Activated T-cell treated with anti-CD3 and anti-CD28 coated beads, Interleukin-2, amount 50 U/mL, for 48 hours (primary cell): ENCODE results near the gene THOC1.

Experiments used
- DNase-seq, 2 experiments: peaks; one replicate each; pipeline ENCODE4 v3.0.0-alpha.2; 2020

The THOC1 gene

DNA sequence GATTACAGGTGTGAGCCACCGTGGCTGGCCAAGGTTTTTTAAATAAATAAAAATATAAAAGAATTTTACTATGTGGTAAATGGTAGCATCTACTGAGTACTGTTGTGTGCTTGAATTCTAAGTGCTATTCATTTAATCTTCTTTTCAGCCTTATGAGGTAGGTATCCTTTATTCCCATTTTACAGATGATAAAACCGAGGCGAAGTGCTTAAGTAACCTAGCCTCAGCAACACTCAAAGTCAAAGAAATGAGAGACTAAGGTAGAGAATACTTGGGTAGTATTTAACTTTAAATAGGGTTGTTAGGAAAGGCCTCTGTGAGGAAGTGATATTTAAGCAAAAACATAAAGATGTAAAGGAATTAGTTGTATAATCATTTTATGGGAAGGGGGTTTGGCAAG lies 5.7 kb upstream of the THOC1 start:
- no peak for DNase-seq

- DNase-seq = no peak
Observed at GRCh38 chr18:272650-273049, 4.8 kb upstream of the THOC1 start.

DNA sequence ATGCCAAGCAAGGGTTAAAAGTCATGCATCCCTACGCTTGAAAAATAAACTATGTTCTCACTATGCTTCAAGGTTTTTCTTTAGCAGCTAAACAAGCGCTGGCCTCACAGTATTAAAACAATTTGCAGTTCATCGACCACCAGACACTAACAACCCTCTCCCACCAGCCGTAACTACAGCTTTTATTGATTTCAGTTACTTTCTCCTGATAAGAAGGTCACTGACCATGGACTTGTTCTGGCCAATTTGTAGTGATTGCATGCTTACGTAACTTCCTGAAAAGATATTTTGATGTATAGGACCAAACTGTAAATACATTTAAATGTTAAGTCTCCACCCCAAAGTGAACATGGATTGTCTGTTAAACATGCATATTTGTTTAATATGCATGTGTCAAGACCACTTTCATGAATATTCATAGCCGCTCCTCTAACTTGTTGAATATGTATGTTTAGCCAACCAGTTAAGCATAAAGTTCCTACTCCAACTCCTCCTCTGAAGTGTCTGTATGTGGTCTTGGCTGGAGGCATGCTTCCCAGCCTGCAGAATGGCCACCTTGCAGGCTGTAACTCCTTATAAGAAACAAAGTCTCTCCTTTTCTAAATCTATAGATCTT lies 1.7 kb upstream of the THOC1 start:
- no peak for DNase-seq

DNA sequence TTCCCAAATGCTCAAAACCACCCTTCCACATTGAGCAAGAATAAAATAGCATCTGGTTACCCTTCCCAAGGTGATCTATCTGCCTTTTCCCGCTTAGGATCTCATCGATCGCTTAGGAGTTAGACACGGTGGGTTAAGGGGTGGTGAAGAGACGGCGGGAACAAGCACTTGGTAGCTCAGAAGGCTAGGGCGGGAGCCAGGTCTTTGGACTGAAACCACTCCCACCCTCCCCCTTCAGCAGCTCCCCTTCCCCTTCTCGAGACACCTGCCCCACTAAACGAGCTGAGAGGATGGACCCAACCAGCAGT lies 513 bp downstream of the THOC1 start:
- DNase-seq = no peak

DNA sequence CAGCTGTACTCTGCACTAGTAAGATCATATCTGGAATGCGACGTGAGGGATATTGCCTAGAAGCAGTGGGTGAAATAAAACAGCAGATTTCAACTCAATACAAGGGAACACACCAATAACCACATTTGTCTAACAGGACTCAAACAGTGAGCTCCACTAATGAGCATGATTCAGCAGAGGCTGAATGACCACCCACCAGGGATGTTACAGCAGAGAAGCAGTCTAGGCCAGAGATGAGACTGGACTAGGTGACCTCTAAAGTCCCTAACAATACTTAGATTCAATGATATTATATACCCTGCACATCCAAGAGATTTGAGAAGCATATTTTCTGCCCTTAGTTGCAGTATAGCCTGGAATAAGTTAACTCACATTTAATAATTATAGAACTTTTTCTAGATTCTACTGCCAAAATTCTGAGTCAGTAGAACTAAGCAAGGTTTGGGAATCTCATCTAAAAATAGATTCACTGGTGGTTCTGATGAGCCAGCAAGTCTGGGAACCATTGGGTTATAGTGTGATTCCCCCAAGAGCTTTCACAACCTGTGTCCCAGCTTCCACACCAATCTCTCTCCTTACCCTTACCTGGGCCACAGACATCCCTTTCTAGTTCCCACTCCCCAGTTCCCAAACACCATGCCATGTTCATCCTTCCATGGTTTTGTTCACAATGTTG lies 6.3 kb downstream of the THOC1 start:
- no peak for DNase-seq

GRCh38 chr18:260547-260946 lies 7.3 kb downstream of the THOC1 start:
- no peak for DNase-seq

- no peak for DNase-seq
Observed at GRCh38 chr18:255171-255570, 12.7 kb downstream of the THOC1 start.

DNA sequence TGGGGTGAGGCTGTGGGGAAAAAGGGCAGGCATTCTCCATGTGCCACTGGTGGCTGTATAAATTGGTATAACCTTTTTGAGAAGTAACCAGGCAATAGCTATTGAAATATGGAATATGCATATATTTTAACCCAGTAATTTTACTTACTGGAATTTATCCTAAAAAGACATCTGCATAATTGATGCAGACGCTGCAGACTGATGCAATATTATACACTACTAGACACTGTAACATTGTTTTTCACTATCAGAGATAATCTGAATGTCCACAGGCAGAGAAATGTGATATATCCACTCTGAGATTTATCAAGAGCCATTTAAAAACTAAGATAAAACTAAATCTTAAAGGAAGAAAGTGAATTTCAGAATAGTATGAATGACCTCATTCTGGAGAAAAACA lies 14.7 kb downstream of the THOC1 start:
- no peak for DNase-seq

- no peak for DNase-seq
Observed at GRCh38 chr18:251572-251971, 16.3 kb downstream of the THOC1 start.

- DNase-seq = no peak
Observed at GRCh38 chr18:250685-251084, 17.2 kb downstream of the THOC1 start.

GRCh38 chr18:248053-248452 lies 19.8 kb downstream of the THOC1 start:
- no peak for DNase-seq

GRCh38 chr18:245282-245847 lies 22.5 kb downstream of the THOC1 start:
- no peak for DNase-seq

DNA sequence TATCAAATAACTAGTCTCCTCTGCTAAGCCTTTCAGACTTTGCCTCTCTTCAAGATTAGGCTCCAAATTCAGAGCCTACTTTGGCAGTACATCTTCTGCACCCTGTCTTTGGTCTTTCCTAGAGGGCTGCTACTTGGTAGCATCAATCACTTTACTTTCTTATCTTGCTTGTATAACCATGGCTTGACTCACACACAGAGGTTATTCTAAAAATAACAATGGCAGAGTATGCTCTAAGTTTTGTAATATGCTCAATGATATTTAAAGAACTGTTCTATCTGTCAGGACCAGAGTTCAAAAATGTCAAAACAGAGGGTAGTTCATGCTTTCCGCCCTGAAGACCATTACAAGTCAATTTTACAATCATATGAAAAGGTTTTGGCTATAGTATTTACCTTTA lies 27.7 kb downstream of the THOC1 start:
- DNase-seq = no peak

DNA sequence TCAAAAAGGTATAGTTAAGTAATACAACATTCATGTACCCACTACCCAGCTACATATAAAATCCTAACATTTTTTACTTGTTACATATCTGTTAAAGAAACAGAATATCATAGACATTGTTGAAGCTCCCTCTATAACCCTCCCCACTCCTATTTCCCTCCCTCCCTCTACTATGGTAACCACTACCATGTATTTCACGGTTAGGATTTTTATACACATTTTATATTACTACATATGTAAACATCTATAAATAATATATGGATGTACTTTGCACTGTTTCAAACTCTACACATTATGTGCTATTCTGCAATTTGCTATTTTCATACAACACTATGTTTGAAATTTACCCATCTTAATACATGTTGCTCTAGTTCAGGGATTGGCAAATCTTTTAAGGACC lies 36.3 kb downstream of the THOC1 start:
- DNase-seq = no peak

- DNase-seq = no peak
Observed at GRCh38 chr18:228586-228985, 39.3 kb downstream of the THOC1 start.

DNA sequence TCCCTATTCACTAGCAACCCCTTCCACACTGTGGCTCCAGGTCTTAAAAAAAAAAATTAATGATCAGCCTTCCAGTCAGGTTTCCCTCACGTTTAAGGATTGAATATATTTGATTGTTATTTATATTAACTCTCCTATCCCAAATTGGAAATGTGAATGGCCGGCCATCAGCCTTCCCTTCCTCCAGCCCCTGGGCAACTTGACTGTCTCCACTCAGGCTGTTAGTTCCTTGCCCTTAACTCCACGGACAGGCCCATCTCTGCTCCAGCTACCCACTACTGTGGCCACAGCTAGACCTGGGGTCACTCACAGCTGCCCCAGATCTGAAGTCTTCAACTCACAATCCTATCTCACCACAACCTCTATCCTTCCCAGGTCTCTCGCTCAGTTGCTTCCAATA lies 39.9 kb downstream of the THOC1 start:
- no peak for DNase-seq

DNA sequence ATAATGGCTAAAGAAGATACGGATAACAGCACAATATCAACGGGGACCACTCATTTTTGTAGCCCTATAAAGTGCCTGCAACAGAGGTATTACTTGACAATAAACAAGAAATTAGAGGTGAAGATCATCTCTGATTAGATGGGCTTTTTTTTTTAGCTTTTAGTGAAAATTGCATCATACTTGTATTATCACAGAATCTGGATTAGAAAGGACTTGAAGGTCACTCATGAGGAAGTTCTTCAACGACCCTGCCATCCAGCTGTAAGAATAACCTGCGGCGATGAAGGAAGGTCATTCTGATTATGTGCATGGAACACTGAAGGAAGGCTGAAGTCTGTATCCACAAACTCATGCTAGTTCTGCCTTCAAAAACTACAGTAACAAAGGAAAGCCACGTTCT lies 40.5 kb downstream of the THOC1 start:
- no peak for DNase-seq

DNA sequence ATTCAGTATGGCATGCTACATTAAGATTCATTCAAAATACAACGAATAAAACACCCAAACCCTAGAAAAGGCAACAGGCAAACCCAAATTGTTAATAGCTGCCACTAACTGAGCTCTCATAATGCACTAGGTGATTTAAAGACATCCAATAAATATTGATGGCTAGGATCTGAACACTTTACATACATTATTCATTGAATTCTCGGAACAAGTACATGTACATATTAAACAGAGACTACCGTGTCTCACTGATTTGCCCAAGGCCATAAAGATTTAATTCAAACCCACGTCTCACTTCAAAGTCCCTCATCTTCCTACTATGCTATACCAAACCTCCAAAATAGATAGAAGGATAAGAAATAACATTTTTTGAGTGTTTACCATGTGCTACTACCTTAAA lies 42.1 kb downstream of the THOC1 start:
- no peak for DNase-seq

- DNase-seq = no peak
Observed at GRCh38 chr18:220708-221107, 47.1 kb downstream of the THOC1 start.

- DNase-seq = no peak
Observed at GRCh38 chr18:217532-218336, 50.1 kb downstream of the THOC1 start.

DNA sequence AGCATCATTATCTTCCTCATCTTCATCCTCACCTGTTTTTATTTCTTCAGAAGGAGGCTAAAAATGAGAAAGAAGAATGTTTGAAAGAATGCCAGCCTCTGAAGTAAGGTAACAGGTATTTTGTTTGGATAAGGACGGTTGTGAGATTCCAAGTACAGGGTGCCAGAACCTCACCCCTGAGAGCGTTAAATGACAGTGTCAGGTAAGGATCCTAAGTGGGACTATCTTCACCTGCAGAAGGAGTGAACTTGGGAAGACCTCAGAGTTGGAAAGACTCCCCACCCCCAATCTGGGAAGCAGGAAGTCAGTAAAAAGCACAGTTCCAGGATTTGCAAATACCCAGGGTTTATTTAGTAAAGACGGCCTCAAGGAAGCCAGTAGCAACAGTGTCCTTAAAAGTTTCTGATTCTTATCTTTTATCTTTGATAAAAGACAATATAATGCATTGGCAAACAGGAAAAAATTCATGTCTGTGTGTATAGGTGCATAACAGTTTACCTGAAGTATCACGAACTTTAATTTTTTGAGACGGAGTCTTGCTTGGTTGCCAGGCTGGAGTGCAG lies 52.3 kb downstream of the THOC1 start:
- DNase-seq = no peak

DNA sequence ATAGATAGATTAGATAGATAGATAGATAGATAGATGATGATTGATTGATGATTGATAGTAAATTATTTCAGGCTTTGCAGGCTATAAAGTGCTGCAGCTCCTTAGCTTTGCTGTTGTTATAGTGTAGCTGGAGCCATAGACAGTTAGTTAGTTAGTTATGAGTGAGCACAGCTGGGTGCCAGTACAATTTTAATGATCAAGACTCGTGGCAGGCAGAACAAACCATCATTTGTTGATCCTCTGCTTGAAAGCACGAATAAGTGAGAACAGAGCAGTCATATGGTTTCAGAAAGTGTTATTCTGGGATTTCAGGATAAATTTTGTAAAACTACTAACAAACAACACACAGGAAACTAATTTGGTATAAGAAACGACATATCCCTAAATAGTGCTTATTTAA lies 53.9 kb downstream of the THOC1 start:
- no peak for DNase-seq

DNA sequence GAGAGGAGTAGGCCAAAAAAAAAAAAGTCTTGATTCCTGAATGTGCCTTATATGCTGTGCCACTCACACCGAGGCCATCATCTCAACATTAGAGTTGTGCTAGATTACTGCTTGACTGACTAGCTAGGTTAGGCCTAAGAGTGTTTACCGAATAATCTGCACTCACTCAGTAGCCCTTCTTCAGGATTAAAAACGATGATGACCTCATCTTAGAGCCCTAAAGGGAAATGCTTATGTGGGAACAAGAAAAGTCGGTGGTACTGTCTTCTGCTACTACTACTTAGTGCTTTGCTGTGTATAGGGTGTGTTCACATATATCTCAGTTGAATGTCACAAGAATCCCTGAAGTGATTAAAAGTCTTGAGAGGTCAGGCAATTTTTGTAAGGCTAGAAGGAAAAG lies 54.3 kb downstream of the THOC1 start:
- DNase-seq = no peak

DNA sequence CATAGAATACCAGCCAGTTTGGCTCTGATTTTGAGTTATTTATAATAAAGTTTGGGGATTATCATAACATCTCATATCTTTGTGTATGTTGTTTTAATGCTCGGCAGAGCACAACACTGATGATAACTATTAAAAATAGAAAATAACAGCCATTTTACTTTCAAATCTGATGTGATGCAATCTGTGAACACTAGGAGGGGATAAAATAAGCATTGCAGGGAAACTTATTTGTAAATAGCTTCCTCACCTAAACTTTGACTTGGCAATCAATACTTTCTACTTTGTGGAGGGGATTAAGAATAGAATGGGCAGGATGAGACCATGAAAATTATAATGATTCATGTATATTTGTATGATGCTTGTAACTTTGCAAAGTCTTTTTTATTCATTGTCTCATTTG lies 55.1 kb downstream of the THOC1 start:
- no peak for DNase-seq
